ENCODE data around the gene FBXW5. TPM values are rescaled to one million over a fixed set of nuclear protein-coding genes. Genes with fewer than 3 reads are reported as not detected.

FBXW5 gene
- total and polyA plus RNA-seq, 9 of the 15 experiments (the other 6 are each of a cell fraction or from before 2014, with no cell fraction given): 0.21 to 128 (median 37.0) TPM

DNA sequence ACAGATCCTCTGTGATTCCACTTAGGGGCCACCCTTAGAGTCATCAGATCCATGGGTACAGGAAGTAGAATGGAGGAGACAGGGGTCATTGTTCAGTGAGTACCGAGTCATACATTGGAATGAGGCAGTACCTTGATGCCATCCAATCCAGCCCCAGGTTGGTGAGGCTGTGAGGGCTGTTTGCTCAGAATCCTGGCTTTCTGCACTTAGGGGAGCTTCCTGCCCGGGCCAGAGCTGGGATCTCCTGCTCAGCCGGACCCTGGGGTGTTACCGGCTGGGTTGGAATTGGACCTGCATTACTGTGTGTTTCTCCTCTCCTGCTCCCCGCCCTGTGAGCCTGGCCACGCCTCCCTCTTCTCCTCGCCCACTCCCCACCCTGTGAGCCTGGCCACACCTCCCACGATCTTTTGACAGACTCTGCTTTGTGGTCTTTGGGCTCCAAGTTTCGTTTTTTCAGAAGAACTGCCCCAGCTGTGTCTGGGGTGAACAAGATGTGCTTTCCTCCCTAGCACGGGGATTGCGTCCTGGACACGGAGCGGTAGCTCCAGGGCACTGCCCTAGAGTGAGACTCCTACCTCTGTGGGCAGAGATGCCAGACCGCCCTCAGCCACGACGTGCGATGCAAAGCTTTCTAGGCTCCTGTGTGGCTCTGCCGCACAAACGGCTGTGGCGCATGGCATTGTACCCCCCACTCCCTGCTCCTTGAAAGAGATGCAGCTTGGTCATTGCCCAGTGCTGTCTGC, 42.9 kb downstream of the FBXW5 start:
- Histone ChIP-seq H3K9me1 (ENCODE audit: control insufficient read depth, insufficient read depth, low read length) (no peaks in the 10 kb centered on the region), H3K36me3 (ENCODE audit: control insufficient read depth, insufficient read depth, low read length) (peaks cover 79% of the 10 kb centered on the region), H3K4me2 (ENCODE audit: insufficient read depth, low read length) (no peak overlapping the region), H4K20me1 (replicated peaks; ENCODE audit: control insufficient read depth, insufficient read depth, low read length) (no peaks in the 10 kb centered on the region; the same call in none of the 2 replicates), H3K27ac (ENCODE audit: extremely low read depth, low read depth, low read length) (no peak overlapping the region; the same call in 2 of the 3 replicates), H3K4me1 (replicated peaks in 1 of 2; ENCODE audit: control insufficient read depth in 2 of 2, insufficient read depth in 2 of 2, low read length in 2 of 2) (peaks cover 0 to 8% of the 10 kb centered on the region in 2 experiments; a peak in 1 of 5 replicates), H3K9ac (ENCODE audit: insufficient read depth in 1 of 2, low read depth in 2 of 2, low read length in 2 of 2) (peak overlapping the region in 1 of 2 experiments; percentile 38; a peak in 2 of 4 replicates), H2AFZ (ENCODE audit: low read depth, low read length) (no peak overlapping the region), H3K27me3 (ENCODE audit: control insufficient read depth in 2 of 2, insufficient read depth in 2 of 2, low read length in 2 of 2) (no peaks in the 10 kb centered on the region), H3K79me2 (ENCODE audit: control insufficient read depth, insufficient read depth, low read length) (peaks cover 5% of the 10 kb centered on the region), H3K9me3 (replicated peaks; ENCODE audit: control insufficient read depth, insufficient read depth, low read depth, low read length) (no peaks in the 10 kb centered on the region), H3K4me3 (no peak overlapping the region)
- CTCF ChIA-PET (ENCODE audit: low intra/inter-chr PET ratio): no interaction called here
- TF ChIP-seq, protein P1, sequence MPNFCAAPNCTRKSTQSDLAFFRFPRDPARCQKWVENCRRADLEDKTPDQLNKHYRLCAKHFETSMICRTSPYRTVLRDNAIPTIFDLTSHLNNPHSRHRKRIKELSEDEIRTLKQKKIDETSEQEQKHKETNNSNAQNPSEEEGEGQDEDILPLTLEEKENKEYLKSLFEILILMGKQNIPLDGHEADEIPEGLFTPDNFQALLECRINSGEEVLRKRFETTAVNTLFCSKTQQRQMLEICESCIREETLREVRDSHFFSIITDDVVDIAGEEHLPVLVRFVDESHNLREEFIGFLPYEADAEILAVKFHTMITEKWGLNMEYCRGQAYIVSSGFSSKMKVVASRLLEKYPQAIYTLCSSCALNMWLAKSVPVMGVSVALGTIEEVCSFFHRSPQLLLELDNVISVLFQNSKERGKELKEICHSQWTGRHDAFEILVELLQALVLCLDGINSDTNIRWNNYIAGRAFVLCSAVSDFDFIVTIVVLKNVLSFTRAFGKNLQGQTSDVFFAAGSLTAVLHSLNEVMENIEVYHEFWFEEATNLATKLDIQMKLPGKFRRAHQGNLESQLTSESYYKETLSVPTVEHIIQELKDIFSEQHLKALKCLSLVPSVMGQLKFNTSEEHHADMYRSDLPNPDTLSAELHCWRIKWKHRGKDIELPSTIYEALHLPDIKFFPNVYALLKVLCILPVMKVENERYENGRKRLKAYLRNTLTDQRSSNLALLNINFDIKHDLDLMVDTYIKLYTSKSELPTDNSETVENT (CRISPR knock-in tag; IDR thresholded peaks at IDR 0.05): no peak
- no peak for TF ChIP-seq ETS2 (tag; IDR thresholded peaks at IDR 0.05; ENCODE audit: borderline replicate concordance, poor library complexity, severe bottlenecking)
- TF ChIP-seq, protein P2, sequence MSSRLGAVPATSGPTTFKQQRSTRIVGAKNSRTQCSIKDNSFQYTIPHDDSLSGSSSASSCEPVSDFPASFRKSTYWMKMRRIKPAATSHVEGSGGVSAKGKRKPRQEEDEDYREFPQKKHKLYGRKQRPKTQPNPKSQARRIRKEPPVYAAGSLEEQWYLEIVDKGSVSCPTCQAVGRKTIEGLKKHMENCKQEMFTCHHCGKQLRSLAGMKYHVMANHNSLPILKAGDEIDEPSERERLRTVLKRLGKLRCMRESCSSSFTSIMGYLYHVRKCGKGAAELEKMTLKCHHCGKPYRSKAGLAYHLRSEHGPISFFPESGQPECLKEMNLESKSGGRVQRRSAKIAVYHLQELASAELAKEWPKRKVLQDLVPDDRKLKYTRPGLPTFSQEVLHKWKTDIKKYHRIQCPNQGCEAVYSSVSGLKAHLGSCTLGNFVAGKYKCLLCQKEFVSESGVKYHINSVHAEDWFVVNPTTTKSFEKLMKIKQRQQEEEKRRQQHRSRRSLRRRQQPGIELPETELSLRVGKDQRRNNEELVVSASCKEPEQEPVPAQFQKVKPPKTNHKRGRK (tag; IDR thresholded peaks at IDR 0.05): no peak
- no peak for TF ChIP-seq ARNT (IDR thresholded peaks at IDR 0.05)
- TF ChIP-seq, protein P3, sequence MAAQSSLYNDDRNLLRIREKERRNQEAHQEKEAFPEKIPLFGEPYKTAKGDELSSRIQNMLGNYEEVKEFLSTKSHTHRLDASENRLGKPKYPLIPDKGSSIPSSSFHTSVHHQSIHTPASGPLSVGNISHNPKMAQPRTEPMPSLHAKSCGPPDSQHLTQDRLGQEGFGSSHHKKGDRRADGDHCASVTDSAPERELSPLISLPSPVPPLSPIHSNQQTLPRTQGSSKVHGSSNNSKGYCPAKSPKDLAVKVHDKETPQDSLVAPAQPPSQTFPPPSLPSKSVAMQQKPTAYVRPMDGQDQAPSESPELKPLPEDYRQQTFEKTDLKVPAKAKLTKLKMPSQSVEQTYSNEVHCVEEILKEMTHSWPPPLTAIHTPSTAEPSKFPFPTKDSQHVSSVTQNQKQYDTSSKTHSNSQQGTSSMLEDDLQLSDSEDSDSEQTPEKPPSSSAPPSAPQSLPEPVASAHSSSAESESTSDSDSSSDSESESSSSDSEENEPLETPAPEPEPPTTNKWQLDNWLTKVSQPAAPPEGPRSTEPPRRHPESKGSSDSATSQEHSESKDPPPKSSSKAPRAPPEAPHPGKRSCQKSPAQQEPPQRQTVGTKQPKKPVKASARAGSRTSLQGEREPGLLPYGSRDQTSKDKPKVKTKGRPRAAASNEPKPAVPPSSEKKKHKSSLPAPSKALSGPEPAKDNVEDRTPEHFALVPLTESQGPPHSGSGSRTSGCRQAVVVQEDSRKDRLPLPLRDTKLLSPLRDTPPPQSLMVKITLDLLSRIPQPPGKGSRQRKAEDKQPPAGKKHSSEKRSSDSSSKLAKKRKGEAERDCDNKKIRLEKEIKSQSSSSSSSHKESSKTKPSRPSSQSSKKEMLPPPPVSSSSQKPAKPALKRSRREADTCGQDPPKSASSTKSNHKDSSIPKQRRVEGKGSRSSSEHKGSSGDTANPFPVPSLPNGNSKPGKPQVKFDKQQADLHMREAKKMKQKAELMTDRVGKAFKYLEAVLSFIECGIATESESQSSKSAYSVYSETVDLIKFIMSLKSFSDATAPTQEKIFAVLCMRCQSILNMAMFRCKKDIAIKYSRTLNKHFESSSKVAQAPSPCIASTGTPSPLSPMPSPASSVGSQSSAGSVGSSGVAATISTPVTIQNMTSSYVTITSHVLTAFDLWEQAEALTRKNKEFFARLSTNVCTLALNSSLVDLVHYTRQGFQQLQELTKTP (IDR thresholded peaks at IDR 0.05; ENCODE audit: low read depth in 1 of 2, partially characterized antibody in 2 of 2): no peak
- in situ Hi-C loops (cut with MboI): no loop called here
- DNase-seq (ENCODE audit: extremely low read depth in 1 of 4, low spot score in 3 of 4): peak in 1 of 4 experiments; percentile 35
- POLR2A ChIA-PET: interaction anchor here (0.6 kb wide), 1 partner anchor 10 kb away, joined by 3 read pairs; no protein-coding TSS in a partner anchor
- intact Hi-C loops (cut with micrococcal nuclease): no loop called here
- ATAC-seq: peak; percentile 76
- no TSS peak for BruUV-seq (replicated peaks)
- no peak for FAIRE-seq
- WGBS (ENCODE audit: insufficient coverage, low coverage, missing lambda C conversion rate): 83% methylated on average over 20 of the region's 20 CpGs

Measured in K562 (cell line).